GM18526 (cell line): ENCODE results near the gene CTNNA3.

ENCODE experiments used
- POLR2A ChIP-seq: IDR thresholded peaks from 3 replicates; pipeline ENCODE4 v1.6.1; 2011; ENCODE audit not compliant: insufficient read length; ENCODE audit errors: extremely low read depth

CTNNA3 gene

DNA sequence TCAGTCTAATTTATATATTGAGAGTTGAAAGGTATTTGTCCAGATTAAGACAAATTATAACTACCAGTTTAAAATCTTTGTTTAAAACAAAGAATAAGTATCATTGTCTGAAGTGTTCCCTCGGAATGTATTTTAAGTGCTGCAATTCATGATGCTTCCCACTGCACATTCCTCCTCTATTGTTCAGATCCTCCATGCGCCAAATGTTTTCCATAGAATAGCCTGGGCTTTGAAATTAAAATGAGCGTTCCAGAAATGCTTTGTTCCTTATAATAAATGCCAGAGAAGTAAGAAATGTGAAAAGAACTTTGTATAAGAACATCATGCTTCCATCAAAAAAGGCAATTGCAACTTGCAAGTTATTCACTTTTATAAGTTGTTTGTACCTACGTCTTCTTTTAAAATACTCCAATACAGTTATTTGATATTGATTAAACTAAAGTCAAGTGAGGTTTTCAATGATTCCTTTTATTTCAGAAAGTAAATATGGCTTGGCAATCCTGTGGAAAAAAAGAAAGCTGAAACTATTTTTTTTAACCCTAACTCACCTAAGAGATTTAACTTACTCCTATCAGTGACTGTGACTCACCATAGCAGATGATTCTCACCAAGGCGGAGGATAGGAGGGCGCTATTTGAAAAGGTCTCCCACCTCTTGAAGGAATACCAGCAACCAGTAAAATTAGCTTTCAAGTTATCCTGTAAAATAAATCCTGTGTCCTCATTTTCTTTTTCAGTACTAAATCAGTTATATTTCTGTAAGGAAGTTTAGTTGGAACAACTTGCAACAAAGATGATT lies 85.8 kb downstream of the CTNNA3 start:
- TF ChIP-seq POLR2A: no peak

DNA sequence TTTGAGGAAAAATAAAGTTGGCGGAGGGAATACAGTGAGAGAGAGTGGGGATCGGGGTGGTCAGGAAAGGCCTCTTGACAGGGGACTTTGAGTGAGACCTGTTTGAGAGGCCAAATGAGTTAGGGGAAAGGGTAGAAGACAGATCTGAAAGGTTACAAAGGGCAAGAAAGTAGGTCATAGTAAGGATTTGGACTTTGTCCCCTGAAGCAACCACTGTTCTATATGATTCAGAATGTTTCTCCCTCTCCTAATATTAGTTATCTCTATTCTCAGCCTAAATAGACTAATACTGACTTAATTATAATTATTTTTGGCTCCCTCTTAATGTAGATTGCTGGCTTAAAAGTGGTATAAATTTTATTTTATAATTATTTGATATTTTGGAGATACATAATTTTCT lies 88.0 kb downstream of the CTNNA3 start:
- no peak for TF ChIP-seq POLR2A

DNA sequence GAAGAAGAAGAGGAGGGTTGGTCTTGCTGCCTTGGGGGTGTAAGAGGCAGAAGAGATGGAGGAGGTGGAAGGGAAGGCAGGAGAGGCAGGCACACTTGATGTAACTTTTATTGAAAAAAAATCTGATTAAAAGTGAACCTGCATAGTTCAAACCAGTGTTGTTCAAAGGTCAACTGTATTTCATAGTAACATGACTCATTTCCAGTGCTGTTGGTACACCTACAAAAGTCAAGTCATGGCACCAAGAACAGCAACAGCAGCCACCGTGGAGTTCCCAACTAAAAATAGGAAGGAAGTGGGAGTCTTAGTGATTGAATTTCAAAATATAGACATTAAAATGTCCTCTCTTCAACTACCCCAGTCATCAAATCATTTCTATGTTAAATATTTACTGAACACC lies 88.5 kb downstream of the CTNNA3 start:
- TF ChIP-seq POLR2A: no peak

GRCh38 chr10:67606572-67606971 lies 89.4 kb downstream of the CTNNA3 start:
- no peak for TF ChIP-seq POLR2A

GRCh38 chr10:67603701-67604100 lies 92.3 kb downstream of the CTNNA3 start:
- no peak for TF ChIP-seq POLR2A

DNA sequence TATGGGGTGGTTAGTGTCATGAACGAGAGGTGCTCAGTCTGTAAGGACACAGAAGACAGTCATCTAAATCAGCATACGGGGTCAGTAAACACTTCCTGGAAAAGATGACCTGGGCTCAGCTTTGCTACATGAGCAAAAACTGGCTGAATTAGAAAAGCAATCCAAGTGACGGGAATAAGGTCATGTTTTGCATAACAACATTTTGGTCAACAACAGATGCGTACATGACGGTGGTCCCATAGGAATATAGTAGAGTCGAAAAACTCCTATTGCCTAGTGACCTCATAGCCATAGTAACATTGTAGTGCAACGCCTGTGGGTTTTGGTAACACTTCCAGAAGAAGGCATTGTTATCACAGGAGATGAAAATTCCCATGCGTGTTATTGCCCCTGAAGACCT lies 92.9 kb downstream of the CTNNA3 start:
- no peak for TF ChIP-seq POLR2A

DNA sequence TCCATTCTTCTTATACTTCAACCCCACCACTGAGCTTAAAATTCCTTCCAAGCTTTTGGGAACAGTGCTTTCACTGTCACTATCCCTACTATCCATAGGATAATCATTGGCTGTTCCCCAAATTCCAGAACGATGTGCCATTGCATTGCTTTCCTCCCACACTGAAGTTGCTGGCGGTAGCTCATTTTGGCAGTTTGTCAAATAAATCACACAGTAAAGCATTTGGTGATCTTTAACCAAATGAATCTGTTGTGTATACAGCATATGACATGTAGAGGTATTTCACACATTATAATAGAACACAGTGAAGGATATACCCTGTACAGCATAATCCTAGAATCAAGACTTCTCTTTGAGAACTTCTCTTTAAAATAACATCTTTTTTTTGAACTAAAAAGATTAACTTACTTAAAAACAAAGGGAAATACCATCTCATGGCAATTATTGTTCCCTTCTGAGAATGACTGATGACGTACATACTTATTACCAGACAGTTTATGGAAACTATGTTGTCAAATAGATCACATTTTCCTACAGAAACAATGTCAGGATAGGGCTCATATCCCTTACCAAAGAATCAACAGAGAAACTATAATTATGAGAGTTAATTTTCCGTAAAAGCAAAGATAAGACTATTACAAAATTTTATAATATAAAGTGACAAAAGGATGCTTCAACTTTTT lies 93.6 kb downstream of the CTNNA3 start:
- TF ChIP-seq POLR2A: no peak

GRCh38 chr10:67599597-67599996 lies 96.4 kb downstream of the CTNNA3 start:
- TF ChIP-seq POLR2A: no peak

- no peak for TF ChIP-seq POLR2A
Observed at GRCh38 chr10:67596641-67597040, 99.4 kb downstream of the CTNNA3 start.

DNA sequence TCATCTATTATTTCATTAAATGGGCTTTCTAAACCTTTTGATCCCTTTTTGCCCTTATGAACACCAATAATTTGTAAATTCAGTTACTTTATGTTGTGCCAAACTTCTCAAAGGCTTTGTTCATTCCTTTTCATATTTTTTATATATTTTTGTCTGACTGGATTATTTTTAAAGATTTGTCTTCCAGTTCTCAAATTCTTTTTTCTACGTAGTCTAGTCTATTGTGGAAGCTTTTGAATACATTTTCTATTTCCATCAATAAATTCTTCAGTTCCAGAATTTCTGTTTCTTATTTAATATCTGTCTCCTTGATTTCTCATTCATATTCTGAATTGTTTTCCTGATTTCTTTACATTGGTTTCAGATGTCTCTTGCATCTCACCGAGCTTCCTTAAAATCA lies 108.2 kb downstream of the CTNNA3 start:
- TF ChIP-seq POLR2A: no peak

- TF ChIP-seq POLR2A: no peak
Observed at GRCh38 chr10:67575532-67575931, 120.5 kb downstream of the CTNNA3 start.

DNA sequence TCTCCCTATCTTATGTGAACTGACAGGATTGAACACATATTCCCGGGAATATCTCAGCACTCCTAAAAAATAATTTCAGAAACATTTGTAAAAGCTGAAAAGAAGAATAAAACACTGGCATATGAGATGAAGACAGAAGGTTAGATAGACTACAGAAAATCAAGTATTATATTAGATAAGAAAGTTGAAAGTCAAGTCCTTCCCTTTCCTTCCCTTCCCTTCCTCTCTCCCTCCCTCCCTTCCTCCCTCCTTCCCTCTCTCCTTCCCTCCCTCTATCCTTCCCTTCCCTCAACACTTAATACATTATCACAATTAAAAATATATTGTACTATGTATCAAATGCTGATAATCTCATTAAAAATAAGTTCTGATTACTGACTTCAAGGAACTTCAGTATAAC lies 122.5 kb downstream of the CTNNA3 start:
- TF ChIP-seq POLR2A: no peak

DNA sequence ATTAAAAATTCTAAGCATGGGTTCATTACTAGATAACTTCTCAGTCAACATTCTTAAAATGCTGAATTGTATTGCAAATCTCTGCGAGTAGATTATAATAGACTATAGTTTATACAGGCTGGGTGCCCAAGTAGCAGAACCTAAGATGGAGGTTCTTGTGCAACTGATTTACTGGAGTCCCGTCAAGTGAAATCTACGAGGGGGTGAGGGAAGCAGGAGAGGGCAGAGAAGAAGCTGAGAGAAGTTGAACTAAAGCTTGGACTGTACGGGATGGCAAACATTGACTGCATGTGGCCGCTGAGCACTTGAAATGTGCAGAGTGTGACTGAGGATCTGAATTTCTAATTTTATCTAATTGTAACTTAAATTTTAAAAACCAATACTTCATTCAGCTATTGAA lies 124.5 kb downstream of the CTNNA3 start:
- no peak for TF ChIP-seq POLR2A

GRCh38 chr10:67553254-67553653 lies 142.7 kb downstream of the CTNNA3 start:
- TF ChIP-seq POLR2A: no peak

DNA sequence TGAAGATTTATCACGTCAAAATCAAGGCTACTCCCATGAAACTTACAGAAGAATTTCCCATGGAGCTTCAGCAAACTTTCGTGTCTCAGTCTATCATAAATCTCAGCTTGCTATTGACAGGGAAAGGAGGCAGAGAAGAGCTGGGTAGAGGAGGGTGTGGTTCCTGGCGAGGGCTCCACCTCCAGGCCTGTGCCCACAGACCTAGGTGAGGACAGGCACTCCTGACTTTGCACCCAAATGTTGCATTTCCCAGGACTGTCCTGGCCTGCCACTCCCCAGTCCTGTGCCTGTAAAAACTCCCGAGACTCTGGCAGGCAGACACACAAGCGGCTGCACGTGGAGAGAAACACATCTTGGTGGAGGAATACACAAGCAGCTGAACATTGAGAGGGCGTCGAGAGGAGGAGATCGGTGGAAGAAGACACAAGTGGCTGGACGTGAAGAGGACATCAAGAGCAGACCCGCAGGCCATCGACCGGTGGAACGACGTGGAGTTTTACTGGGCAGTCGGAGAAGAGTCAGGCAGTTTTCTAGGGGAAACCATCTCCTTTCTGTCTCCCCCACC lies 145.1 kb downstream of the CTNNA3 start:
- TF ChIP-seq POLR2A: no peak

GRCh38 chr10:67550046-67550445 lies 145.9 kb downstream of the CTNNA3 start:
- no peak for TF ChIP-seq POLR2A
